OCI-LY3 (cell line): ENCODE data around the gene FGGY.

Source experiments
- CTCF ChIP-seq: fragments of 200-600, 300-600 bp; sonication (generic); IDR thresholded peaks from 2 replicates; pipeline ENCODE4 v1.5.1; 2014; ENCODE audit warnings: antibody characterized with exemption, low read length, low read depth
- EZH2phosphoT487 ChIP-seq: fragments of 200-600 bp; shearing (Covaris generic); IDR thresholded peaks from 2 replicates; pipeline ENCODE4 v1.6.1; 2018; ENCODE audit warnings: antibody characterized with exemption, mixed run types, low read depth

GRCh38 chr1:59761443-59761842, 464.5 kb downstream of the FGGY start:
- TF ChIP-seq CTCF (no peak), EZH2phosphoT487 (no peak)
